Endothelial cell of hepatic sinusoid (primary cell): ENCODE data around the gene ENOX1.

Source experiments
- in situ Hi-C: cut with HindIII; loops from 2 replicates; pipeline ENCODE4 v1.10.0; 2017; ENCODE audit warnings: low sequenced_read_pairs

The ENOX1 gene

DNA sequence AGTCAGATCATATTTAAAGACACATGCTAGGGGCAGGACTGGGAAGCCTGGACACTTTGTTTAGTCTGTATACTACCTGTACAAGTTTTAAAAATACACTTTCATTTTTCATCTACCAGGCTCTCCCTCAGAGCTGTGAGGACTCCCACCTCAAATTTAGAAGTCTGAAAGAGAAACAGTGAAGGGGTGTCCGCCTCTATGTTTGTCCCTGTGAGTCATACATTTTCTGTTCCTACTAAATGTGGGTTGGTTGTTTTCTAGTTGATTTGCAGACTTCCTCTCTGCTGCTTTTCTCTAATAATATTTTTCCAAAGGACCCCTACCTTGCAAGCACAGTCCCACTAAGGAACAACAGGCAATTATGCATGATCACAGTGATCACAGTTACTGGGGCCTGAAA, 110.5 kb downstream of the ENOX1 start:
- in situ Hi-C loops = loop anchor here (5.0 kb wide), 1 partner anchor 76 kb away; no protein-coding TSS in a partner anchor

DNA sequence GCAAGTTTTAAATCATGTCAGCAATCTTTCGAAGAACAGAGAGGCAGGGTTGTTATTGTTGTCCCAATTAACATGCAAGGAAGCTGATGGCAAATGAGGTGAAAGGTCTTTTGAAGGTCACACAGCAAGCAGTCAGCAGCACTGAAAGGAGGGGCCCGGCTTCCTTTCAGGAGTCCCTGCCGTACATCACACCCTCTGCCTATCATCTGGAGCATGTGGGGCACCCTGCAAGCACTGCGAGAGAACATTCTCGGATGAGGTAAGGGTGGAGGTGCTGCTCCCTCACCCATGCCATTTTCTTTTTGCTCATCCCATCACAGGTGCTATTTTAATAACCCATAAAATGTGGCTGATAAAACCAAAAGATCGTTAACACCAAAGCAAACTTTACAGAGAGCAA, 111.2 kb downstream of the ENOX1 start:
- in situ Hi-C loops = loop anchor here (5.0 kb wide), 1 partner anchor 77 kb away; no protein-coding TSS in a partner anchor

GRCh38 chr13:43669964-43670363, 116.8 kb downstream of the ENOX1 start:
- in situ Hi-C loops = loop anchor here (5.0 kb wide), 1 partner anchor 102 kb away; no protein-coding TSS in a partner anchor

GRCh38 chr13:43669101-43669500, 117.7 kb downstream of the ENOX1 start:
- in situ Hi-C loops = loop anchor here (5.0 kb wide), 1 partner anchor 103 kb away; no protein-coding TSS in a partner anchor

GRCh38 chr13:43666403-43666802, 120.4 kb downstream of the ENOX1 start:
- in situ Hi-C loops = loop anchor here (5.0 kb wide), 1 partner anchor 106 kb away; no protein-coding TSS in a partner anchor

GRCh38 chr13:43665388-43665787, 121.4 kb downstream of the ENOX1 start:
- in situ Hi-C loops = loop anchor here (5.0 kb wide), 1 partner anchor 107 kb away; no protein-coding TSS in a partner anchor

- in situ Hi-C loops = loop anchor here (5.0 kb wide), 1 partner anchor 108 kb away; no protein-coding TSS in a partner anchor
Observed at GRCh38 chr13:43664700-43665191, 122.0 kb downstream of the ENOX1 start.

GRCh38 chr13:43663474-43664090, 123.2 kb downstream of the ENOX1 start:
- in situ Hi-C loops = no loop called here

DNA sequence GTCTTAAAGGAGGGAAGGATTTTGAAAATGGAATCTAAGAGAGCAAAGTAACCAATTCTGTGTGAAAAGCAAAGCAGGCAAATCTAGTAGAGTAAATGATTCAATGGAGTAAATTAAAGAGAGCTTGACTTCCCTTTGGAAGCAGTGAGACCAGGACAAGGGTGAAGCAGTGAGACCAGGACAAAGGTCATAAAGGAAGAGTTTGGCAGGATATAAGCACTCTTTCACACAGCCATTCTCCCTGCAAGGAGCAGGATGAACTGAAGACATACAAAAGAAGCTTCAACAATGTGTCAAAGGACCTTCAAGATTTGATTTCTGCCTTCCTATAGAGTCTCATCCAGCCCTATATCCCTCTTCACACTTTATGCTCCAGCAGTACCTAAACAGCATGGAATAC, 123.8 kb downstream of the ENOX1 start:
- in situ Hi-C loops = no loop called here

- in situ Hi-C loops = no loop called here
Observed at GRCh38 chr13:43661161-43661830, 125.5 kb downstream of the ENOX1 start.

DNA sequence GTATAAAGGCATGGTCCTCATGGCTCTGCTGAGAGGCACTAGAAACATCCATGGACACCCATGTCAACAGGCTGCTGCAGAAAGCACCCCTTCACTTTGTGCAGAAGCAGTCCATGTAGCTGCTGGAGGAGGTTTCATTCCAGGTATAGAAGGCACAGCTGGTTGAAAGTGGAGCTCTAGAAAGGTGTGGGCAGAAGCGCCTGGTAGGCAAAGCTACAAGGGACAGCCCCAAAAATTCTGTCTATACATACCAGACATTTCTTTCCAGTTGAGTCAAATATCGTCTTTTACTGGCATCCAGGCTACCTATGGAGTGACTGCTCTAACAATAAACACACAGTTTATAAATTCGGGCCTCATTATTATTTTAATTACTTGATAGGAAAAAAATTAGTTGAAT, 129.3 kb downstream of the ENOX1 start:
- in situ Hi-C loops = no loop called here

- in situ Hi-C loops = no loop called here
Observed at GRCh38 chr13:43653980-43654379, 132.8 kb downstream of the ENOX1 start.

DNA sequence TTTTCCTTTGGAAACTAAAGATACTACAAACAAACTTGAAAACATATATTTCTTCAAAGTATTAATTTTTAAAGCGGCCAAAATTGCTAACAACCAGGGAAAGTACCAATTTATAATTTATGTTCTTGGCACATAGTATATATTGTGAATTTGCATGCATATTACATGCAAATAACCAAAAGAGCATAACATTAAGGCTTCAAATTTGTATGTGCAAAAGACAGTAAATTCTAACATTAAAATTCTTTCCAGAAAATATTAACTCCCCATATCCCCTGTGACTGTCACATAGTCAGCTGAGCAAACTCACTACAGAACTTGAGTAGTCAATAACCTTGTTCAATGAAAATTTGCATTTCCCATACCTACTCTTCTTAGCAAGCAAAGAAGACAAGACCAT, 133.4 kb downstream of the ENOX1 start:
- in situ Hi-C loops = no loop called here

DNA sequence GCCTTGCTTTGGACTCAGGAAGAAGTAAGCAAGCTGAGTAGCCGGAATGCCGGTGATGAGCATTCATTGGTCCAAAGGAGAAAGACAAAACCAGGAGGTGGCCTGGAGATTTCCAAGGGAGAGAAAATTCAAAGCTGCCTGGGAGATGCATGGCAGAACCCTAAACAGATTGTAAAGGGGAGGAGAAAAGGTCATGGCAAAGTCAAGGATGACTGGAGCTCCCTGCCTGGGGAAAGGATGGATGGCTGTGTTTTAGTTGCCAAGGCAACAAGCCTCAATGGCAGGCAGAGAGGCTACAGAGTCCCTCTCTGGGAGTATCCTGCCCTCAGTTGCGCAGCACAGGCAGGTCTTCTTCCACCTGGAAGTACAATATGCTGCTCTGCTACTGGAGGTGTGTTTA, 134.0 kb downstream of the ENOX1 start:
- in situ Hi-C loops = no loop called here

GRCh38 chr13:43650882-43651281, 135.9 kb downstream of the ENOX1 start:
- in situ Hi-C loops = no loop called here

DNA sequence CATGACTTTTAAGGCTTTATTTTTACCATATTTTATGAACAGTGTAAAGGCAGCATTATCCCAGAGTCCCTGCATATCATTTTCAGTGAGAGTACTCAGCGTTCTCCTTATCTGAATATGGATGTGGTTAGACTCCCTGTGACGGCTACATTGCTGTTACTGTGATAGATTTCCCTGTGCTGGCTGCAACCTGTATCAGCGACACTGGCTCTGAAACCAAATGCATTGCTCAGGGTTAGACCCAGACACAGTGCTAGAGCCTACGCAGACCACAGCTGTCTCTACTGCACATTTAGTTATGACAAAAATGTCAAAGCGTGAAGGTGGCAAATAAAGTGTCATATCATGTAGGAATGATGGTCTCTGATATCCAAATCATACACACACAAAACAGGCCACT, 138.0 kb downstream of the ENOX1 start:
- in situ Hi-C loops = no loop called here

- in situ Hi-C loops = no loop called here
Observed at GRCh38 chr13:43647471-43647870, 139.3 kb downstream of the ENOX1 start.

DNA sequence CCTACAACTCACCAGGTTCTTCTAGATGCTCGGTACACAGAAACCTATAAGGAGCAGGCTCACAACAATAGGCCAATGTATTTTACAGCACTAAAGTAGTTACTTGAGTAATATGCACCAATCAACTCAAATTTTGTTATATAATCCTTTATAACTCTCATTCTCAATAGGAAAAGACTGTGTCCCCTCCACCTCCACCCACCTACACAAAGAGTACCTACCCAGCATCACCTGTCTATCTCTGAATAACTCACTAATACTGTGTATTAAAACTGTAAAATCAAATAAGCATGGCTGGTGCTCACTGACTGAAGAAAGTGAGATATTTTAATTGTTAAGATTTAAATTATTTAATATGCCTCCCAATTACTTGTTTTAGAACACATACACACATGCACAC, 146.3 kb downstream of the ENOX1 start:
- in situ Hi-C loops = no loop called here

GRCh38 chr13:43631106-43631505, 155.7 kb downstream of the ENOX1 start:
- in situ Hi-C loops = no loop called here

- in situ Hi-C loops = no loop called here
Observed at GRCh38 chr13:43629691-43630480, 156.9 kb downstream of the ENOX1 start.

GRCh38 chr13:43626994-43627393, 159.8 kb downstream of the ENOX1 start:
- in situ Hi-C loops = no loop called here
